ENCODE data around the gene PIK3R5. TPM values are rescaled to one million over a fixed set of nuclear protein-coding genes. Genes with fewer than 3 reads are reported as not detected.
A peak's percentile ranks its signal among the peaks of the same experiment; 100 is the strongest.

The PIK3R5 gene
- total and polyA plus RNA-seq, 2 donors (not counting 1 experiment from before 2014, with no cell fraction given): 63.1 to 70.0 TPM

GRCh38 chr17:8843344-8843743, 122.2 kb downstream of the PIK3R5 start:
- H3K9ac ChIP-seq (ENCODE audit: low read length): no peak overlapping the region
- CTCF ChIA-PET: interaction anchor here (0.8 to 2.8 kb wide), 6 partner anchors 11 to 58 kb away, joined by 3 to 9 read pairs (median 4); no protein-coding TSS in a partner anchor
- no peaks in the 10 kb centered on the region for H3K79me2 ChIP-seq (ENCODE audit: control insufficient read depth, insufficient read depth, low read length)
- H4K20me1 ChIP-seq (ENCODE audit: control insufficient read depth, insufficient read depth, low read length, poor library complexity, severe bottlenecking): no peaks in the 10 kb centered on the region
- H3K4me3 ChIP-seq (ENCODE audit: control extremely low read depth in 1 of 5, extremely low read depth in 1 of 5, insufficient read depth in 1 of 5, low read depth in 2 of 5, low read length in 4 of 5): no peak overlapping the region
- H2AFZ ChIP-seq (ENCODE audit: insufficient read depth, low read depth, low read length, poor library complexity, severe bottlenecking): no peak overlapping the region
- peak; percentile 31 for ATAC-seq (ENCODE audit: low read depth)
- peaks cover 22% of the 10 kb centered on the region for H3K4me1 Mint-ChIP-seq
- DNase-seq: peak; percentile 36
- TF ChIP-seq, protein P1, sequence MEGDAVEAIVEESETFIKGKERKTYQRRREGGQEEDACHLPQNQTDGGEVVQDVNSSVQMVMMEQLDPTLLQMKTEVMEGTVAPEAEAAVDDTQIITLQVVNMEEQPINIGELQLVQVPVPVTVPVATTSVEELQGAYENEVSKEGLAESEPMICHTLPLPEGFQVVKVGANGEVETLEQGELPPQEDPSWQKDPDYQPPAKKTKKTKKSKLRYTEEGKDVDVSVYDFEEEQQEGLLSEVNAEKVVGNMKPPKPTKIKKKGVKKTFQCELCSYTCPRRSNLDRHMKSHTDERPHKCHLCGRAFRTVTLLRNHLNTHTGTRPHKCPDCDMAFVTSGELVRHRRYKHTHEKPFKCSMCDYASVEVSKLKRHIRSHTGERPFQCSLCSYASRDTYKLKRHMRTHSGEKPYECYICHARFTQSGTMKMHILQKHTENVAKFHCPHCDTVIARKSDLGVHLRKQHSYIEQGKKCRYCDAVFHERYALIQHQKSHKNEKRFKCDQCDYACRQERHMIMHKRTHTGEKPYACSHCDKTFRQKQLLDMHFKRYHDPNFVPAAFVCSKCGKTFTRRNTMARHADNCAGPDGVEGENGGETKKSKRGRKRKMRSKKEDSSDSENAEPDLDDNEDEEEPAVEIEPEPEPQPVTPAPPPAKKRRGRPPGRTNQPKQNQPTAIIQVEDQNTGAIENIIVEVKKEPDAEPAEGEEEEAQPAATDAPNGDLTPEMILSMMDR (IDR thresholded peaks at IDR 0.05): no peak
- TF ChIP-seq EZH2 (IDR thresholded peaks at IDR 0.05; ENCODE audit: borderline replicate concordance, insufficient read depth, low read depth, low read length, poor library complexity, severe bottlenecking): no peak
- no peaks in the 10 kb centered on the region for H3K36me3 ChIP-seq (replicated peaks in 1 of 2; ENCODE audit: control extremely low read depth in 1 of 2, control insufficient read depth in 1 of 2, extremely low read depth in 1 of 2, insufficient read depth in 2 of 2, low read length in 1 of 2)
- no peaks in the 10 kb centered on the region for H3K9me3 ChIP-seq (ENCODE audit: control extremely low read depth in 1 of 3, control insufficient read depth in 2 of 3, insufficient read depth in 1 of 3, low read length in 2 of 3)
- no peak overlapping the region for H3K27ac Mint-ChIP-seq
- H3K27me3 Mint-ChIP-seq: no peaks in the 10 kb centered on the region
- H3K27me3 ChIP-seq (replicated peaks in 1 of 4; ENCODE audit: control extremely low read depth in 1 of 4, control insufficient read depth in 3 of 4, insufficient read depth in 4 of 4, low read length in 3 of 4): no peaks in the 10 kb centered on the region
- H3K4me3 Mint-ChIP-seq: no peak overlapping the region
- POLR2A ChIA-PET: interaction anchor here (1.6 kb wide), 1 partner anchor 36 kb away, joined by 3 read pairs; no protein-coding TSS in a partner anchor
- intact Hi-C loops (cut with micrococcal nuclease): no loop called here
- 20% methylated on average over 1 of the region's 2 CpGs for WGBS (ENCODE audit: insufficient coverage)
- peak overlapping the region; percentile 3 for H3K4me2 ChIP-seq (replicated peaks; ENCODE audit: low read depth, low read length, poor library complexity, severe bottlenecking)
- peaks cover 4% of the 10 kb centered on the region for H3K9me3 Mint-ChIP-seq (ENCODE audit: insufficient read depth)
- H3K27ac ChIP-seq (ENCODE audit: low read length in 2 of 2): peak overlapping the region in 1 of 2 donors; percentile 51
- peaks cover 13 to 24% of the 10 kb centered on the region in 2 donors for H3K4me1 ChIP-seq (ENCODE audit: control insufficient read depth in 2 of 2, insufficient read depth in 2 of 2, low read length in 2 of 2)

DNA sequence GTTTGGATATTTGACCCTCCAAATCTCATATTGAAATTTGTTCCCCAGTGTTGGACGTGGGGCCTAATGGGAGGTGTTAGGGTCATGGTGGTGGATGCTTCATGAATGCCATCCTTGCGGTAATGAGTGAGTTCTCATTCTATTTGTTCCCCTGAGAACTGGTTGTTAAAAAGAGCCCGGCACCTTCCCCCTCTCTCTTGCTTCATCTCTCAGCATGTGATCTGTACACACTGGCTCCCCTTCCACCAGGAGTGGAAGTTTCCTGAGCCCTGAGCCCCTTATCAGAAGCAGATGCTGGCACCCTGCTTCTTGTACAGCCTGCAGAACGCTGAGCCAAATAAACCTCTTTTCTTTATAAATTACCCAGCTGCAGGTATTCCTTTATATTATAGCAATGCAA, 123.7 kb downstream of the PIK3R5 start:
- 100% methylated on average over 1 of the region's 4 CpGs for WGBS (ENCODE audit: insufficient coverage)
- no peak overlapping the region for H3K9ac ChIP-seq (ENCODE audit: low read length)
- no peak for ATAC-seq (ENCODE audit: low read depth)
- no peaks in the 10 kb centered on the region for H3K27me3 Mint-ChIP-seq
- DNase-seq: no peak
- peaks cover 13 to 24% of the 10 kb centered on the region in 2 donors for H3K4me1 ChIP-seq (ENCODE audit: control insufficient read depth in 2 of 2, insufficient read depth in 2 of 2, low read length in 2 of 2)
- no peaks in the 10 kb centered on the region for H3K79me2 ChIP-seq (ENCODE audit: control insufficient read depth, insufficient read depth, low read length)
- peaks cover 22% of the 10 kb centered on the region for H3K4me1 Mint-ChIP-seq
- no peaks in the 10 kb centered on the region for H3K9me3 ChIP-seq (ENCODE audit: control extremely low read depth in 1 of 3, control insufficient read depth in 2 of 3, insufficient read depth in 1 of 3, low read length in 2 of 3)
- no peak overlapping the region for H3K4me3 Mint-ChIP-seq
- no peak overlapping the region for H3K4me3 ChIP-seq (ENCODE audit: control extremely low read depth in 1 of 5, extremely low read depth in 1 of 5, insufficient read depth in 1 of 5, low read depth in 2 of 5, low read length in 4 of 5)
- no peaks in the 10 kb centered on the region for H4K20me1 ChIP-seq (ENCODE audit: control insufficient read depth, insufficient read depth, low read length, poor library complexity, severe bottlenecking)
- no peaks in the 10 kb centered on the region for H3K36me3 ChIP-seq (replicated peaks in 1 of 2; ENCODE audit: control extremely low read depth in 1 of 2, control insufficient read depth in 1 of 2, extremely low read depth in 1 of 2, insufficient read depth in 2 of 2, low read length in 1 of 2)
- no peak overlapping the region for H2AFZ ChIP-seq (ENCODE audit: insufficient read depth, low read depth, low read length, poor library complexity, severe bottlenecking)
- no peak overlapping the region for H3K27ac ChIP-seq (ENCODE audit: low read length in 2 of 2)
- H3K4me2 ChIP-seq (replicated peaks; ENCODE audit: low read depth, low read length, poor library complexity, severe bottlenecking): no peak overlapping the region
- ChIA-PET POLR2A (no interaction called here), CTCF (interaction anchor here (1.5 kb wide), 1 partner anchor 17 kb away, joined by 4 read pairs; no protein-coding TSS in a partner anchor)
- TF ChIP-seq EZH2 (IDR thresholded peaks at IDR 0.05; ENCODE audit: borderline replicate concordance, insufficient read depth, low read depth, low read length, poor library complexity, severe bottlenecking): no peak
- TF ChIP-seq, protein P1 (IDR thresholded peaks at IDR 0.05): no peak
- H3K27ac Mint-ChIP-seq: no peak overlapping the region
- peaks cover 4% of the 10 kb centered on the region for H3K9me3 Mint-ChIP-seq (ENCODE audit: insufficient read depth)
- intact Hi-C loops (cut with micrococcal nuclease): no loop called here
- H3K27me3 ChIP-seq (replicated peaks in 1 of 4; ENCODE audit: control extremely low read depth in 1 of 4, control insufficient read depth in 3 of 4, insufficient read depth in 4 of 4, low read length in 3 of 4): no peaks in the 10 kb centered on the region

Data from B cell (primary cell).